Skeletal muscle tissue (tissue), 4 donors: Measurements from ENCODE around the gene PLEKHF1. TPM values are rescaled to one million over a fixed set of nuclear protein-coding genes. Genes with fewer than 3 reads are reported as not detected.

Source experiments
- H3K27ac ChIP-seq: one replicate; pipeline ENCODE4 v1.7.0; 2013; ENCODE audit warnings: mild to moderate bottlenecking, low read depth, low read length, inconsistent platforms
- H3K27me3 ChIP-seq, 3 donors: one replicate each; pipeline ENCODE4 v1.7.0; 2013; ENCODE audit warnings: low read length in 3 of 3; ENCODE audit not compliant: control insufficient read depth in 3 of 3, insufficient read depth in 3 of 3
- H3K36me3 ChIP-seq, 3 donors: one replicate each; pipeline ENCODE4 v1.7.0; 2013; ENCODE audit warnings: low read length in 3 of 3; ENCODE audit not compliant: control insufficient read depth in 3 of 3, insufficient read depth in 3 of 3
- H3K4me1 ChIP-seq, 3 donors: one replicate each; pipeline ENCODE4 v1.7.0; 2013; ENCODE audit warnings: low read length in 3 of 3, mild to moderate bottlenecking in 3 of 3; ENCODE audit not compliant: control insufficient read depth in 3 of 3, insufficient read depth in 3 of 3
- H3K4me3 ChIP-seq, 3 donors: one replicate each; pipeline ENCODE4 v1.7.0; 2013; ENCODE audit warnings: low read length in 3 of 3
- H3K9ac ChIP-seq, 3 donors: one replicate each; pipeline ENCODE4 v1.7.0; 2013; ENCODE audit warnings: low read length in 3 of 3, mild to moderate bottlenecking in 3 of 3, moderate library complexity in 2 of 3, low read depth in 1 of 3
- H3K9me3 ChIP-seq, 3 donors: one replicate each; pipeline ENCODE4 v1.7.0; 2013; ENCODE audit warnings: low read length in 3 of 3; ENCODE audit not compliant: control insufficient read depth in 3 of 3
- total RNA-seq: library from RNA; depleted of rRNA; stranded (reverse); fragments of >200 nt; gene quantifications from one replicate; pipeline ENCODE4 v1.2.3, GENCODE V29; 2014
- donor health status: Osteomylitis.

PLEKHF1 gene
- total RNA-seq, 1 donor from 2014 or later = 16.7 TPM

DNA sequence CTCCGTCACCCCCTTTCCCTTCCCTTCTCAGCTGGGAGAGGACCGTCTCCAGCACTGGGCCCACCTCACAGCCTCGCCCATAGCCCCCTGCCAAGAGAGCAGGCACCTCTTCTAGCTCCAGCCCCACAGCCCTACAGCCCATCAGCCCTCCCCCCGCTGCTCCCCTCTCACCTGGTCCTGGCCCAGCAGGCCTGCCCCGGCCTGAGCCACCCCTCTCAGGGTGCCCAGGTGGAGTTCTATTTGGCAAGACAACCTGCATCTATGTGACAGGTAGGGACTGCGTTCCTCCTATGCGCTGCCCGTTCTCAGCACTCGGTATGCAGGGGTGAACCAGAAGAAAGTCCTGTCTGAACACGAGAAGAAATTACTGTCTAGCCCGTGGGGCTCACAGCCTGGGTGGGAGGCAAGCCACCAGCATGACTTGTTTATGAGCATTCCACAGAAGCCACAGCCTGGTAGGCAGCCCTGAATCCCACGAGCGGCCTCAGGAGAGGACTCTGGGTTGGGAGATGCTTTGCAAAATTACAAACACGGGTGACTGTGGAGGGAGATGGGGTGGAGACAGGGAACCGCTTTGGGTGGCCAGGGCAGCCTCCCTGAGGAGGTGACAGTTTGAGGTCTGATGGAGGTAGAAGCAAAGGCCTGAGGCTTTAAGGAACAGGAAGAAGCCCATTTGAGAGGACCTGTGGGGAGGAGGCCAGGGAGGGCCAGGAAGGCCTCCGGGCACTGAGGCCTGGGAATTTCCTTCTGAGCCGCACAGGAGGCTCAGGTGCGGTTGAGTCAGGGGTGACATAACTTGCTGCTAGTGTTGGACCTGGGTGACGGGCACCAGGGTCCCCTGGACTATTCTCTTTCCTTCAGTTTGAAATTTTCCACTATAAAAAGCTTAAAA is 1.2 kb upstream of the PLEKHF1 start:
- Histone ChIP-seq H3K27ac (peak overlapping the region; percentile 84), H3K36me3 (peaks cover 3 to 6% (median 4%) of the 10 kb centered on the region in 3 donors), H3K9me3 (no peaks in the 10 kb centered on the region), H3K4me1 (peaks cover 51 to 63% (median 53%) of the 10 kb centered on the region in 3 donors), H3K27me3 (no peaks in the 10 kb centered on the region), H3K4me3 (peak overlapping the region in 1 of 3 donors; percentile 89), H3K9ac (peak overlapping the region; percentile 27 to 95 (median 40))

DNA sequence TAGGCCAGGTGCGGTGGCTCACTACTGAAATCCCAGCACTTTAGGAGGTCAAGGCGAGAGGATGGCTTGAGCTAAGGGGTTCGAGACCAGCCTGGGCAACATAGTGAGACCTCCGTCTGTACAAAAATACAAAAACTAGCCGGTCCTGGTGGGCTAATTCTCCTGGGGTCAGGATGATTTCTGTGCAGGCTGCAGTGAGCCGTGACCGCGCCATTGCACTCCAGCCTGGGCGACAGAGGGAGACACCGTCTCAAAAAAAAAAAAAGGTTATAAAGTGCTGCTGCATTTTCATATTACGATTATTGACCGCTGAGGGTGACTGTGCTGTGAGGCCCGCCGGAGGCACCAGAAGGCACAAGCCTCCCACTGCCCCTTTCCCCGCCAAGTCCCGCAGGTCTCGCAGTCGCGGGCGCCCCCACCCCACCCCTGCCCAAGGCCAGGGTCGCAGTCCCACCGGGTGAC is 477 bp upstream of the PLEKHF1 start:
- Histone ChIP-seq H3K36me3 (peaks cover 3 to 10% (median 5%) of the 10 kb centered on the region in 3 donors), H3K4me1 (peaks cover 58 to 70% (median 59%) of the 10 kb centered on the region in 3 donors), H3K9ac (peak overlapping the region; percentile 40 to 95 (median 69)), H3K27ac (peak overlapping the region; percentile 84), H3K27me3 (no peaks in the 10 kb centered on the region), H3K9me3 (no peaks in the 10 kb centered on the region), H3K4me3 (peak overlapping the region; percentile 55 to 89 (median 86))

GRCh38 chr19:29665826-29666577 is 741 bp downstream of the PLEKHF1 start:
- Histone ChIP-seq H3K27me3 (no peaks in the 10 kb centered on the region), H3K36me3 (peaks cover 3 to 10% (median 5%) of the 10 kb centered on the region in 3 donors), H3K4me1 (peaks cover 66 to 81% (median 67%) of the 10 kb centered on the region in 3 donors)

DNA sequence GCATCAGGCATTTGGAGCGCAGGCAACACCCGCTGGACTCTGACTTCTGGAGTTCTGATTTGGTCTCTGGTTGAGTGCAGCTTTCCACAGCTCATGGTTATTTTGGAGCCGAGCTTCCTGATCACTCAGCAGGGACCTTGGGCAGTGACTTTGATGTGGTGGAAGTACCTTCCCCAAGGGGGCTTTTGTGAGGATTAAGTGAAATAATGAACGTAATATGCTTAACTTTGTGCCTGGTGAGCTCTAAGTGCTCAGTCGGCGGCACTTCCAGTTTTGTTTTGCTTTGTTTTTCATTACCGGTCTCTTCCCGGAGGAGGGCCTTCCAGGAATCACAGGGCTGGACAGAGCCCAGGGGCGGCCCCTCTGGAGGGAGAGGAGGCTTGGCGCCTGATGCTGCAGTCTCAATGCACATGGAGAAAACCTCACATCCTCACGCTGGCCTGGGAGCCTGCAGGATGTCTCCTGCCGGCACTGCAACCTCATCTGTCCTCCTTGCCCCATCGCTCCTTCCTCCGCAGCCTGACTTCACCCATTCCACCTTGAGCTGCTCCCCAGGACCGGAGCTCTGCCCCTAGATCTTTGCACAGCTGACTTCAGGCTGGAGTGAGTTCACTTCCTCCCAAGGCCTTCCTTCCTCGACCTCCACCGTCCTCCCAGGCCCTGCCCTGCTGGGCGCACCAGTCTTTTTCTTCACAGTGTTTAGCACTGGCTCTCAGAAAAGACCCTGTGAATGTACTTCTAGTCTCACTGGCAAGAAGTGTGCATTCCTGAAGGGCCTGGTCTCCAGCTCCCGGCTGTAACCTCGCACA is 1.5 kb downstream of the PLEKHF1 start:
- Histone ChIP-seq H3K9me3 (no peaks in the 10 kb centered on the region), H3K9ac (peak overlapping the region; percentile 84 to 95 (median 90)), H3K4me1 (peaks cover 74 to 88% (median 74%) of the 10 kb centered on the region in 3 donors)

More at GRCh38 chr19:29665826-29666577, 741 bp downstream of the PLEKHF1 start:
- peak overlapping the region; percentile 86 to 93 (median 89) for H3K4me3 ChIP-seq
- H3K9ac ChIP-seq = peak overlapping the region; percentile 84 to 95 (median 90)
- H3K9me3 ChIP-seq = no peaks in the 10 kb centered on the region
- H3K27ac ChIP-seq = peak overlapping the region; percentile 84

DNA sequence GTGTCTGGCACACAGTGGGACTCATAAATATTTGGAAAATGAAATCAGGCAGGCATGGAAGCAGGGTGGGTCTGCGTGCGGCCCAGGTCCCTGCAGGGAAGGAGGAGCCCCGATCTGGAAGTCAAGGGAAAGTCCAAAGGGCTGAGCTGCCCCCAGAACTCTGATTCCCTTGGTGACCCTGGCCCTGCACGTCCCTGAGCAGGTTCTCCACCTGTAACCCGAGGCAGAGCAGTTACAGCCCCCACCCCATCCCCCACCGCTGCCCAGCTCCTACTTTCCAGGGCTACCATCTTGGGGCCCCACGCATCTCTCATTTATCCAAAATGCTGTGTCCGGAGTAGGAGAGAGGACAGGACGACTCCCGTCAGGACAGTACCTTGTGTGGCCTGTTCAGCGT is 2.1 kb downstream of the PLEKHF1 start:
- Histone ChIP-seq H3K27ac (peak overlapping the region; percentile 84), H3K9me3 (no peaks in the 10 kb centered on the region), H3K4me1 (peaks cover 77 to 90% (median 78%) of the 10 kb centered on the region in 3 donors), H3K9ac (peak overlapping the region; percentile 84 to 95 (median 90)), H3K27me3 (no peaks in the 10 kb centered on the region), H3K36me3 (peaks cover 3 to 10% (median 5%) of the 10 kb centered on the region in 3 donors), H3K4me3 (peak overlapping the region; percentile 86 to 93 (median 89))

More for the DNA sequence above, 1.5 kb downstream of the PLEKHF1 start:
- no peaks in the 10 kb centered on the region for H3K27me3 ChIP-seq
- H3K36me3 ChIP-seq = peaks cover 3 to 10% (median 5%) of the 10 kb centered on the region in 3 donors
- H3K4me3 ChIP-seq = peak overlapping the region; percentile 86 to 93 (median 89)
- peak overlapping the region; percentile 84 for H3K27ac ChIP-seq

DNA sequence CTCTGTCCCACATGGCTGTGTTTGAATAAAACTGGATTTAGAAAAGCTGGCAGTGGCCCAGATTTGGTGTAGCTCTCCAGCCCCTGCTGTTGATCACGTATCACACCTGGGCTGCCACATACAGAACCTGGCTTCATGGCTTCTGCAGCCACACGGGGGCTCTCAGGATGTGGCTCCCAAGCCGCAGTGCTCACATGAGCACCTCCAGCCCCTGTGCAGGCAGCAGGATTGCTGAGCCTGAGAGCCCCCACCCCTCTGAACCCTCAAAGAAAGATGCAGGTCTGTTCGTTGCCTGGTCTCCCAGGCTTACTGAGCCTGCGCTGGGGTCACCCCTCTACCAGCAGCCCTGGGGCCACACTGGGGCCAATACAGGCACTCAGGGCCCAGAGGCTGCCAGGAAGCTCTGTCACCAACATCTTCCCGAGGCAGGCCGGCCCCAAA is 2.7 kb downstream of the PLEKHF1 start:
- peaks cover 3 to 10% (median 7%) of the 10 kb centered on the region in 3 donors for H3K36me3 ChIP-seq
- H3K4me3 ChIP-seq = peak overlapping the region; percentile 38 to 89 (median 86)
- H3K27me3 ChIP-seq = no peaks in the 10 kb centered on the region
- no peaks in the 10 kb centered on the region for H3K9me3 ChIP-seq
- peak overlapping the region; percentile 84 for H3K27ac ChIP-seq
- peaks cover 78 to 90% (median 78%) of the 10 kb centered on the region in 3 donors for H3K4me1 ChIP-seq
- H3K9ac ChIP-seq = peak overlapping the region; percentile 12 to 95 (median 90)

DNA sequence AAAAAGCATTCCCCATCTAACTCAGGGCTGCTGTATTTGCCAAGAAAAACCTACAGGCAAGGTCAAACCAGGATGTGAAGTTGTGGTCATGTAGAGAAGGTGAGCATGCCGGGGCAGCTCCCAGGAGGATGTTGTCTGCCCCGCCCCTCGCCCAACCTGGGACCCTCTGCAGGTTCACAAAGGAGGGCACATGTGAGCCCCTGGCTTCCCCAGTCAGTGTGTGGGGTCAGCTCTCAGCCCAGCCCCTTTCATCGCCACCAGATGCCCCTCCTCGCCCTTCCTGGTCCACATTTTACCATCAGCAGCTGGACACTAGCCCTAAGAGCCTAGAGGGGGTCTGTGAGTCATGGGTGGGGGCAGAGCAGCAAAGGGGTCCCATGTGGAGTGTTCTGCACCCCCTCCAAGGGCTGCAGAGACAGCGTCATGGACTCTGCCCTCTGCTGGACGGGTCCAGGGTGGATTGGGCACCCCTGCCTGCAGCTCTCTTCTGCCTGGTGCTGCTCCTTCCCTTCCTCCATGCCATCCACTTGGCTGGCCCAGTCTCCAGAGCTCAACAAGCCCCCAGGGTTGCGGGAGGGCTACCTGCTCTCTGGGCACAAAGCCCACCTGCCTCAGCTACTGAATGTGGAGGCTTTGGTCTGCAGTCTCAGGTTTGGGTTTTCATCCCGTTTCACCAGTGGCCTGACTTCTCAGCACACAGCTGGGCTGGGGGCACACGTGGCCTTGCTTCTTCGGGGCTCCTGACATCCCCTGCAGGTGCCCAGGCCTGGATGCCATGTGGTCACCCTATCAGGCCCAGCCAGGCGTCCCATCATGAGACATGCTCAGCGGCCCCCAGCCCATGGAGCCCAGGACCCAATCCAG is 3.7 kb downstream of the PLEKHF1 start:
- Histone ChIP-seq H3K9me3 (no peaks in the 10 kb centered on the region), H3K4me3 (peak overlapping the region in 2 of 3 donors; percentile 35 to 56), H3K9ac (peak overlapping the region; percentile 52 to 64 (median 61)), H3K36me3 (peaks cover 9 to 14% (median 13%) of the 10 kb centered on the region in 3 donors), H3K27me3 (no peaks in the 10 kb centered on the region), H3K27ac (peak overlapping the region; percentile 84), H3K4me1 (peaks cover 79 to 90% (median 81%) of the 10 kb centered on the region in 3 donors)

DNA sequence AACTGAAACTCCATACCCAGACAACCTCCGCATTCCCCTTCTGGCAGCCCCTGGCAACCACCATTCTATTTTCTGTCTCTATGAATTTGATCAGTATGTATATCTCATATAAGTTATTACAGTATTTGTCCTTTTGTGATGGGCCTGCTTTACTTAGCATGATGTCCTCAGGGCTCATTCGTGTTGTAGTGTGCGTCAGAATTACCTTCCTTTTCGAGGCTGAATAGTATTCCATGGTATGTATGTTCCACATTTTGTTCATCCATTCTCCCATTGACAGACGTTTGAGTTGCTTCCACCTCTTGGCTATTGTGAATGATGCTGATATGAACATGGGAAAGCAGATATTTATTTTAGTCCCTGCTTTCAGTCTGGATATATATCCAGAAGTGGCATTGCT is 5.0 kb downstream of the PLEKHF1 start:
- peaks cover 81 to 94% (median 85%) of the 10 kb centered on the region in 3 donors for H3K4me1 ChIP-seq
- peaks cover 21 to 27% (median 26%) of the 10 kb centered on the region in 3 donors for H3K36me3 ChIP-seq
- H3K9ac ChIP-seq = no peak overlapping the region
- H3K4me3 ChIP-seq = no peak overlapping the region
- peak overlapping the region; percentile 84 for H3K27ac ChIP-seq
- H3K9me3 ChIP-seq = no peaks in the 10 kb centered on the region
- no peaks in the 10 kb centered on the region for H3K27me3 ChIP-seq
